ENCODE results near the gene TIMM22.

DNA sequence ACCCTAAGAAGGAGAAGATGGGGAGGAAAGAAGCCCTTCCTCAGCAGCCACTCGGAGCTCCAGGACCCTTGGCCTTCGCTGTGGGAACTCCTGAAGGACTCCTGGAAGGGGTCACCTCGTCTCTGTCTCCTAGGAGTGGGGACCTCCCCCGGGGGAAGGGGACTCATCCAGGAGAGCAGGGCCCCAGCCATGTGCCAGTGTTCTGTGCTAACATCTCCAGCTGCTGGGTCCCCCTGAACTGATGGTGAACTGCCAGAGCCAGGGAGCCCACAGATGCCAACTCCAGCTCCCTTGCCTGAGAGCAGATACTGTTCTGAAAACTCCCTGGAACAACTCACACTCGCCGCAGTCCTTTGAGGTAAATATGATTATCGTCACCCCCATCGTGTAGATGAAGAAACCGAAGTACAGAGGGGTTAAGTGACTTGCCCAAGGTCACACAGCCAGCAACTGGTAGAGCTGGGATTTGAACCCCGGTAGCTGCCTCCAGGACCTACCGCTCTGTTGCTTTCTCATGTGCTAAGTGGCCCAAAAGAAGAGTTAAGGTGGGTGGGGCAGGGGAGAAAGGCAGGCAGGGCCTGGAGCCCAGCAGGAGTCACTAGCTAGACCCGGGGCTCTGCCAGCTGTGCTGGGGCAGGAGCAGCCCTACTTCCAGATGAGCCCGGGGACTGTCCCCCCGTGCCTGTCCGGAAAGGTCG, 10.5 kb downstream of the TIMM22 start:
- TF ChIP-seq, protein P1, sequence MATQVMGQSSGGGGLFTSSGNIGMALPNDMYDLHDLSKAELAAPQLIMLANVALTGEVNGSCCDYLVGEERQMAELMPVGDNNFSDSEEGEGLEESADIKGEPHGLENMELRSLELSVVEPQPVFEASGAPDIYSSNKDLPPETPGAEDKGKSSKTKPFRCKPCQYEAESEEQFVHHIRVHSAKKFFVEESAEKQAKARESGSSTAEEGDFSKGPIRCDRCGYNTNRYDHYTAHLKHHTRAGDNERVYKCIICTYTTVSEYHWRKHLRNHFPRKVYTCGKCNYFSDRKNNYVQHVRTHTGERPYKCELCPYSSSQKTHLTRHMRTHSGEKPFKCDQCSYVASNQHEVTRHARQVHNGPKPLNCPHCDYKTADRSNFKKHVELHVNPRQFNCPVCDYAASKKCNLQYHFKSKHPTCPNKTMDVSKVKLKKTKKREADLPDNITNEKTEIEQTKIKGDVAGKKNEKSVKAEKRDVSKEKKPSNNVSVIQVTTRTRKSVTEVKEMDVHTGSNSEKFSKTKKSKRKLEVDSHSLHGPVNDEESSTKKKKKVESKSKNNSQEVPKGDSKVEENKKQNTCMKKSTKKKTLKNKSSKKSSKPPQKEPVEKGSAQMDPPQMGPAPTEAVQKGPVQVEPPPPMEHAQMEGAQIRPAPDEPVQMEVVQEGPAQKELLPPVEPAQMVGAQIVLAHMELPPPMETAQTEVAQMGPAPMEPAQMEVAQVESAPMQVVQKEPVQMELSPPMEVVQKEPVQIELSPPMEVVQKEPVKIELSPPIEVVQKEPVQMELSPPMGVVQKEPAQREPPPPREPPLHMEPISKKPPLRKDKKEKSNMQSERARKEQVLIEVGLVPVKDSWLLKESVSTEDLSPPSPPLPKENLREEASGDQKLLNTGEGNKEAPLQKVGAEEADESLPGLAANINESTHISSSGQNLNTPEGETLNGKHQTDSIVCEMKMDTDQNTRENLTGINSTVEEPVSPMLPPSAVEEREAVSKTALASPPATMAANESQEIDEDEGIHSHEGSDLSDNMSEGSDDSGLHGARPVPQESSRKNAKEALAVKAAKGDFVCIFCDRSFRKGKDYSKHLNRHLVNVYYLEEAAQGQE (IDR thresholded peaks at IDR 0.05; ENCODE audit: low read depth): no peak
- no peak for TF ChIP-seq CREB1 (IDR thresholded peaks at IDR 0.05; ENCODE audit: low read depth)
- TF ChIP-seq TAF1 (IDR thresholded peaks at IDR 0.05; ENCODE audit: low read depth): no peak
- TF ChIP-seq ZBTB7A (IDR thresholded peaks at IDR 0.05; ENCODE audit: low read depth): no peak
- no peak for TF ChIP-seq TEAD4 (IDR thresholded peaks at IDR 0.05)
- no peak for TF ChIP-seq EGR1 (IDR thresholded peaks at IDR 0.05)
- TF ChIP-seq FOXM1 (IDR thresholded peaks at IDR 0.05; ENCODE audit: borderline replicate concordance, low read depth): no peak
- TF ChIP-seq NFIC (IDR thresholded peaks at IDR 0.05): no peak

All from Ishikawa (cell line).